HG02981 (cell line): Measurements from ENCODE around the gene KIF26B.

Experiments used
- ATAC-seq: cut with Tn5 transposase; IDR thresholded peaks from one replicate; pipeline ENCODE4 v1.9.1; 2021; ENCODE audit warnings: mild to moderate bottlenecking, moderate library complexity; ENCODE audit not compliant: unreplicated experiment

KIF26B gene

GRCh38 chr1:245580651-245581050 lies 425.9 kb downstream of the KIF26B start:
- ATAC-seq = no peak

DNA sequence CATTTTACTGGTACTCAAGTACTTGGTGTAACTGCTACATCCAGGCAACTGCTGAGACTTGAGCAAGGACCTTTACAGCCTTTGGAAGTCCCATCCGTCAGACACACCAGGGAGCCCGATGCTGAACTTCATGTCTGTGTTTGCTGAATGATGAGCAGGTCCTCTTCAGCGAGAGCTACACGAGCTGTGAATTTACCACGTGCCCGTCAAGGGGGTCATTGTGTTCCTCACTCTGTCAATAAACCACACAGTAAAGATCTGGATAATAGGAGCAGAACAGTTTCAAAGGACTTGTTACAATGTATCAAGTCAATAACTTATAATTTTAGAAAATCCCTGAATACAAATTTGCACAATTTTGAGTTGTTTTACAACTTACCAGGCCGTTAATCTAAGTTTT lies 427.2 kb downstream of the KIF26B start:
- ATAC-seq = no peak

- ATAC-seq = no peak
Measured at GRCh38 chr1:245583081-245583480, 428.3 kb downstream of the KIF26B start.

- ATAC-seq = no peak
Measured at GRCh38 chr1:245583575-245584330, 429.0 kb downstream of the KIF26B start.

- ATAC-seq = no peak
Measured at GRCh38 chr1:245585252-245585959, 430.6 kb downstream of the KIF26B start.

DNA sequence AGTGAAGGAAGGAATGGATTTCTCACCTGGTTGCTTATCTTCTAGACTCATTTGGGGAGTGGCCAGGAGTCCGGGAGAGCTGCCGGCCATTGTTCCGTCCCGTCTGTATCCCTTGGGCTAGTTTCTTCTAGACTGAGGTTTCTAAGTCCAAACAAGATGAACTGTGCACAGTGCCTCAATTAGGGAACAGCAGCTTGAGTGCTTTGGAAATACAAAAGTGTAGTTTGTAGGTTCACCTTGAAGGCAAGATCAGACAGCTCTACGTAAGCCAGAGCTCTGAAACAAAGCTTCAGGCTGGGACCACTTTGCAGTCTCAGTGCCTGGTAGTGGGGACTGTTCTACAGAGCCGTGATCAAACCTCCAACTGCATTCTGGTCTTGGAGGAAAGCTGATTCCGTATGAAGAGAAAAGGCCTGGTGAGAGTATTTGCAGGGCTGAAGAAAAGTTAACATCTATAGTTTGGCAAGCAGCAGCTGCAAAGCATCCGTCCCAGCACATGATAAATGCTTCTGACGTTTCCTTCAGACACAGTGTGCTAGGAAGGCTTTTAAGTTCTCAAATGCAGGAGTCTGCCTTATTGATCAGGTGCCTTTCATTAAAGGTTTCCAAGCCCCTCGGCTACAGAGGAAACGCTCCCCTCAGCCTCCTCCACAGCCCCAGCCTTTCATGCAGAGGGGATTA lies 432.8 kb downstream of the KIF26B start:
- ATAC-seq = no peak

DNA sequence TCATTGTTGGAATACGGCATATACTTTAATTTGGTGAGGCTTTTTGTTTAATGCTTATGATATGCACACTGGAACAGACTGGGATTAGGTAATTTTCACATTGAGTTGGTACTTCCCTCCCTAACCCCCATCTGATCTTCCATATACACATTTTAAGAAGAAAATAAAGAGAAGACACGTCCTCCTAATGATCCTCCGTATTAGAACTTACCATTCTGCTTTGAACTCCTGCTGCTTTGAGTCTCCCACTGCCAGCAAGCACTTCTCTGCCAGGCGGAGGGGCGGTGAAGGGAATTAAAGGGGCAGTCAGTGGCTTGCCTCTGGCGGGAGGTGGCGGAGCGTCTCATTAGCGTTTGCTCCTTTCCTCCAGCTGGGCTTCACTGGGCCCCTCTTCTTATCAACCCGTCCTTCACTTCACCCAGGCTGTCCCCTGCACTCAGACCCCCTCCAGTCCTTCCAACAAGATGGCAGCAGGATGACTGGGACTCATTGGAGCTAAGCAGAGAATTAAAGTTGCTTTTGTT lies 433.4 kb downstream of the KIF26B start:
- ATAC-seq = no peak

DNA sequence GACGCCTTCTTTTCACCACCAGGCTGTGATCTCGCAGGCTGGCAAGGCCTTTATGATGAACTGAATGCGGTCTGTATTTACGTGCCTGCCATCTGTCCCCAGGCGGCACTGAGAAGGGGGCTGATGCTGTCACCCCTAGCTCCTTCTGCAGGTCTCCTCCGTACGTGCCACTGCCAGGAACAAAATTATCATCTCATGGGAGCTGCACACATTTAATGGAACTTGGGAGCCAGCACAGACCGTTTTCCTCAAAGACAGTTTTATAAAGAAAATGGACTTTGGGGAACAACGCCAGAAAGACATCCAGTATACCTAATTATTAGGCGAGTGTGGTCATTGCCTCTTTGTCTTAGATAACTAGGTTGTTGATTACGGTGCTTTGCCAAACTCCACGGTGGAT lies 434.5 kb downstream of the KIF26B start:
- ATAC-seq = no peak

GRCh38 chr1:245589906-245590305 lies 435.1 kb downstream of the KIF26B start:
- no peak for ATAC-seq

- ATAC-seq = no peak
Measured at GRCh38 chr1:245590726-245591125, 435.9 kb downstream of the KIF26B start.

- ATAC-seq = no peak
Measured at GRCh38 chr1:245591346-245592188, 436.8 kb downstream of the KIF26B start.

DNA sequence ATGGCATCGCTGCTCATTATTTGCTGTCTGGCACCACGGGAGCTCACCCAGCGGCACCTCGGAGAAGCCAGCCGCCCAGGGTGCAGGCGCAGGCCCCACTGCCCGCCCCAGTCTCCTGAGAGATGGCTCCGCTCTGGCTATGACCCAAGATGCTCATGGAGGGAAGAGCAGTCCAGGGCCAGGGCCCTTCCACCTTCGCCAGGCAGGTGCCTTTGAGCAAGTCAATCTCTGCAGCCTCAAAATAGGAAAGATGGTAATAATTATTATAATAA lies 437.3 kb downstream of the KIF26B start:
- no peak for ATAC-seq

GRCh38 chr1:245598524-245599305 lies 443.9 kb downstream of the KIF26B start:
- no peak for ATAC-seq

DNA sequence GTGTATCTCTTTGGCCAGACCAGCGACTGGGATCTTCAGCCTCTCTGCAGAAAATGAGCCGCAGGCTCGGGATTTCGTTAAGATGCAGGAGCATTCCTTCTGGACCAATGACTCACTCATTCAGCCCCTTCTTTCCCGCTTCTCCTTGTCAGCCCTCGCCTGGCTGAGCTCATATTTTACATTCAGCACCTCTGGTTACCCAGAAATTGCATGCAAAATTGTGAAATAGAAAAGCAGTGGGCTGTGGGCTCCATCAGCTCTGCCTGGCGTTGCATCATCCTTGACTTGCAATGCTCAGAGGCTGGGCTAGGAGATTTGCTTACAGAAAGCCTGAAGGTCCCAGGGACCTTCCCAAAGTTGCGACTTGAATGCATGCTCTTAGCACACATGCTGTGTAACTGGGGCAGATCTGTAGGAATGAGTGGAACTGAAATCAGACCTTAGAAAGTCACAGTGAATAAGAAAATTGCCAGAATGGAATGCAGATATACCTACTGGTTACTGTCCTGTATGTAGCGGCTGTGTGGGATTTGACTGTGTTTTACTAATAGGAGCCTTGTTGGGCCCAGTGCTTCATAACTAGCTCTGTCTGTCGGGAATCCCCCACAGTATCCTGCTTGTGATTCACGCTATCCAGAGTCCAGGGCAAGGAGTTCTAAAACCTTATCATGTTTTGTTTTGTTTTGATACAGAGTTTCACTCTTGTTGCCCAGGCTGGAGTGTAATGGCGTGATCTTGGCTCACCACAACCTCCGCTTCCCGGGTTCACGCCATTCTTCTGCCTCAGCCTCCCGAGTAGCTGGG lies 444.8 kb downstream of the KIF26B start:
- no peak for ATAC-seq

DNA sequence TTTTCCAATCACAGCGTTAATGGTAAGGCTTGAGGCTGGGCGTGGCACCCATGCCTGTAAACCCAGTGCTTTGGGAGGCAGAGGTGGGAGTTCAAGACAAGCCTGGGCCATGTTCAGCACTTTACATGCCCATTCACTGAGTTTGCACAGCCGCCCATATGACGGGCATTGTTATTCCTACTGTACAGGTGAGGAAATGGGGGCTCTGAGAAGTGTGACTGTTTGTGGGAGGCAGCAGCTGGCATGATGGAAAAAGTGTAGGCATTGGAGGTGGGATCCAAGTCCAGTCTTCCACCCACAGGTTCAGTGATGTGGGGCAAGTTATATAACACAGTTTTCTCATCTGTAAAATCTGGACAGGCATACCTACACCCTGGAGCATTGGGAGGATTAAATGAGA lies 445.9 kb downstream of the KIF26B start:
- ATAC-seq = no peak

- ATAC-seq = no peak
Measured at GRCh38 chr1:245603311-245603865, 448.6 kb downstream of the KIF26B start.

DNA sequence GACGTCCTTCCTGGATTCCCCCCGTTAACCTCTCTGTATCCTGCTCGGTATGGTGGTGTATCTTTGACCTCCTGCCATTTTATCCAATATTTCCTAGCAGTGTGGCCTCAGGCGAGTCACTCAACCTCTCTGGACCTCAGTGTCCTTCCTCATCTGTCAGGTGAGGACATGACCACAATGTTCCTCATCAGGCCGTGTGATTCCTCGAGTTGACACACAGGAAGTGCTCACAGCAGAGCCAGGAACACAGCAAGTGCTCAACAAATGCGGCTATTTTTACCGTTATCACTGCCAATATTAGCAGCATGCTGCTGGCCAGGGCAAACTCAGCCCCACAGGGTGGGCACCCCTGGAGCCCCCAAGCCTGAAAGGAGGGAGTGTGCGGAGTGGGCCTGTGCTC lies 450.2 kb downstream of the KIF26B start:
- no peak for ATAC-seq

DNA sequence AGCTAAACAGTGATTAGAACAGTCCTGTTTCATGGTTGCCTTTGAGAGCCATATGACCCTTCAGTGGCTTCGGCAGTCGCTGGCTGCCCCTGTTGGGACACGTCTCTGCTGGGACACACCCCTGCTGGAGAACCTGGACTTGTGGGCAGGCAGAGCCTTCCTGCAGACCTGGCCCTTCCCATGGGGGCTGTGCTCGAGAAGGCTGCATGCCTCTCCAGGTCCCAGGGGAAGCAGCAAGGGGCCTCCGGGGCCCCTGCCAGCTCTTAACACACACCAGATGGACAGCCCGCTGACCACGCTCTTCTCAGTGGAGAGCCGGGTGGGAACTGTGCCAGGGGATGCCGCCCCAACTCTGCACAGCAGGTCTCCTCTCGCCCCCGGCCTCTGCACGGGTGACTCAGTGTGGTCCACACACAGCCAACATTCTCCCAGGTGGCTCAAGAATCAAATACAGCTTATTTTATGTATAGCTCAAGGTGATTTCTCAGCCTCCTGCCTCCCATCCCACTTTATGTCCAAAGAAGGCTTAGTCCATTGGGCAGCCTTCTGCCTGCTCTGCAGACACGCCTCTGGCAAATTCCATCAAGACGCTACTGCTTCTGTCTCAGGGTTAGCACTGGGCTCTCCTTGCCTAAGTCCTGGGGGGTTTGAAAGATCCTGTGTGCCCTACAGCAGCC lies 450.8 kb downstream of the KIF26B start:
- no peak for ATAC-seq
